Smooth muscle cell (in vitro differentiated cells): ENCODE measurements around the gene TECPR2. TPM values are rescaled to one million over a fixed set of nuclear protein-coding genes. Genes with fewer than 3 reads are reported as not detected.

Source experiments
- DNase-seq: peaks from one replicate; lab custom pipeline; 2025; ENCODE audit not compliant: unreplicated experiment; lab: John Stamatoyannopoulos, UW
- H2AFZ ChIP-seq: fragments of 200-600 bp; sonication (generic); 2 replicates; pipeline ENCODE4 v1.6.0; 2016; ENCODE audit warnings: antibody characterized with exemption, low read depth, mild to moderate bottlenecking
- H3F3A ChIP-seq: fragments of 200-600 bp; sonication (generic); 2 replicates; pipeline ENCODE4 v1.6.0; 2017; ENCODE audit warnings: antibody characterized with exemption, low read depth
- H3K27ac ChIP-seq: fragments of 200-600 bp; sonication (generic); 2 replicates; pipeline ENCODE4 v1.5.1; 2016; ENCODE audit warnings: low read depth, mild to moderate bottlenecking
- H3K27me3 ChIP-seq: fragments of 200-600 bp; sonication (generic); 2 replicates; pipeline ENCODE4 v1.6.1; 2016; ENCODE audit warnings: low read depth, mild to moderate bottlenecking
- H3K36me3 ChIP-seq: fragments of 200-600 bp; sonication (generic); 2 replicates; pipeline ENCODE4 v1.5.1; 2016; ENCODE audit warnings: low read depth
- H3K4me1 ChIP-seq: fragments of 200-600 bp; sonication (generic); 2 replicates; pipeline ENCODE4 v1.5.1; 2016; ENCODE audit warnings: low read depth
- H3K4me2 ChIP-seq: fragments of 200-600 bp; sonication (generic); 2 replicates; pipeline ENCODE4 v1.6.0; 2016; ENCODE audit warnings: mild to moderate bottlenecking
- H3K4me3 ChIP-seq: fragments of 200-600 bp; sonication (generic); 2 replicates; pipeline ENCODE4 v1.5.1; 2016; ENCODE audit warnings: mild to moderate bottlenecking
- H3K79me2 ChIP-seq: fragments of 200-600 bp; sonication (generic); 2 replicates; pipeline ENCODE4 v1.6.0; 2016; ENCODE audit warnings: low read depth, mild to moderate bottlenecking
- H3K9ac ChIP-seq: fragments of 200-600 bp; sonication (generic); 2 replicates; pipeline ENCODE4 v1.6.0; 2016; ENCODE audit warnings: low read depth
- H3K9me3 ChIP-seq: fragments of 200-600 bp; sonication (generic); replicated peaks from 2 replicates; pipeline ENCODE4 v1.5.1; 2016; ENCODE audit warnings: low read depth
- H4K20me1 ChIP-seq: fragments of 200-600 bp; sonication (generic); 2 replicates; pipeline ENCODE4 v1.6.0; 2016; ENCODE audit warnings: low read depth
- WGBS: methylation state at CpG from one replicate; pipeline ENCODE4 v1.1.7; 2016; ENCODE audit warnings: low lambda C conversion rate; 5-methylcytosine and 5-hydroxymethylcytosine counted together
- polyA plus RNA-seq: library from polyadenylated mRNA; unstranded; fragments of >200 nt; fragmentation: Nextera tagmentation; extraction: Ambion mirVana; gene quantifications from 2 replicates; pipeline ENCODE4 v1.2.1, GENCODE V29; 2016
- total RNA-seq: library from RNA; depleted of rRNA; stranded (reverse); fragments of >200 nt; gene quantifications from 2 replicates; pipeline ENCODE4 v1.2.3, GENCODE V29; 2014
- TF ChIP-seq, protein P1 (sequence below): fragments of 200-600 bp; sonication (generic); IDR thresholded peaks from 2 replicates; pipeline ENCODE4 v1.5.1; 2017; ENCODE audit warnings: borderline replicate concordance, mild to moderate bottlenecking, antibody characterized with exemption; ENCODE audit not compliant: insufficient read depth, poor library complexity, severe bottlenecking

TECPR2 gene
- total RNA-seq: 11.8 and 12.2 TPM in 2 replicates
- polyA plus RNA-seq: 8.5 and 11.0 TPM in 2 replicates

GRCh38 chr14:102362545-102363181 is at the start of gene TECPR2, which contains the start of gene CINP:
TECPR2 (plus strand) TSS chr14:102362941; CDS start chr14:102376722, 13,781 bp downstream.
CINP (minus strand) TSS chr14:102362890; CDS start chr14:102362851, 39 bp downstream.
- H3F3A ChIP-seq: no peaks in the 10 kb centered on the region
- no peaks in the 10 kb centered on the region for H3K36me3 ChIP-seq
- H4K20me1 ChIP-seq: peaks cover 9% of the 10 kb centered on the region
- H3K27me3 ChIP-seq: no peaks in the 10 kb centered on the region
- H3K4me2 ChIP-seq: peak within 1 kb of the TSS; percentile 96
- WGBS: under 1% methylated on average over 32 of the region's 58 CpGs
- peak within 1 kb of the TSS; percentile 84 for H3K27ac ChIP-seq
- TF ChIP-seq, protein P1, sequence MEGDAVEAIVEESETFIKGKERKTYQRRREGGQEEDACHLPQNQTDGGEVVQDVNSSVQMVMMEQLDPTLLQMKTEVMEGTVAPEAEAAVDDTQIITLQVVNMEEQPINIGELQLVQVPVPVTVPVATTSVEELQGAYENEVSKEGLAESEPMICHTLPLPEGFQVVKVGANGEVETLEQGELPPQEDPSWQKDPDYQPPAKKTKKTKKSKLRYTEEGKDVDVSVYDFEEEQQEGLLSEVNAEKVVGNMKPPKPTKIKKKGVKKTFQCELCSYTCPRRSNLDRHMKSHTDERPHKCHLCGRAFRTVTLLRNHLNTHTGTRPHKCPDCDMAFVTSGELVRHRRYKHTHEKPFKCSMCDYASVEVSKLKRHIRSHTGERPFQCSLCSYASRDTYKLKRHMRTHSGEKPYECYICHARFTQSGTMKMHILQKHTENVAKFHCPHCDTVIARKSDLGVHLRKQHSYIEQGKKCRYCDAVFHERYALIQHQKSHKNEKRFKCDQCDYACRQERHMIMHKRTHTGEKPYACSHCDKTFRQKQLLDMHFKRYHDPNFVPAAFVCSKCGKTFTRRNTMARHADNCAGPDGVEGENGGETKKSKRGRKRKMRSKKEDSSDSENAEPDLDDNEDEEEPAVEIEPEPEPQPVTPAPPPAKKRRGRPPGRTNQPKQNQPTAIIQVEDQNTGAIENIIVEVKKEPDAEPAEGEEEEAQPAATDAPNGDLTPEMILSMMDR: no peak
- peak within 1 kb of the TSS; percentile 84 for H3K4me3 ChIP-seq
- peaks cover 12% of the 10 kb centered on the region for H3K4me1 ChIP-seq
- peak within 1 kb of the TSS; percentile 91 for H3K9ac ChIP-seq
- peaks cover 50% of the 10 kb centered on the region for H3K79me2 ChIP-seq
- no peaks in the 10 kb centered on the region for H3K9me3 ChIP-seq
- peak within 1 kb of the TSS; percentile 91 for H2AFZ ChIP-seq
- DNase-seq: peak; percentile 92

- peak overlapping the region; percentile 57 for H3K4me3 ChIP-seq
- H4K20me1 ChIP-seq: no peaks in the 10 kb centered on the region
- peaks cover 13% of the 10 kb centered on the region for H3K4me1 ChIP-seq
- 12% methylated on average over 51 of the region's 52 CpGs for WGBS
- no peak overlapping the region for H3K27ac ChIP-seq
- H3K9ac ChIP-seq: no peak overlapping the region
- DNase-seq: peak; percentile 52
- H3K27me3 ChIP-seq: no peaks in the 10 kb centered on the region
- no peaks in the 10 kb centered on the region for H3K79me2 ChIP-seq
- TF ChIP-seq, protein P1: peak; percentile 98
- no peaks in the 10 kb centered on the region for H3K9me3 ChIP-seq
- H2AFZ ChIP-seq: peak overlapping the region; percentile 84
- H3K36me3 ChIP-seq: no peaks in the 10 kb centered on the region
- H3F3A ChIP-seq: peaks cover 7% of the 10 kb centered on the region
- H3K4me2 ChIP-seq: peak overlapping the region; percentile 90
These were observed 48.3 kb upstream of the TECPR2 start for GRCh38 chr14:102314242-102315011.

DNA sequence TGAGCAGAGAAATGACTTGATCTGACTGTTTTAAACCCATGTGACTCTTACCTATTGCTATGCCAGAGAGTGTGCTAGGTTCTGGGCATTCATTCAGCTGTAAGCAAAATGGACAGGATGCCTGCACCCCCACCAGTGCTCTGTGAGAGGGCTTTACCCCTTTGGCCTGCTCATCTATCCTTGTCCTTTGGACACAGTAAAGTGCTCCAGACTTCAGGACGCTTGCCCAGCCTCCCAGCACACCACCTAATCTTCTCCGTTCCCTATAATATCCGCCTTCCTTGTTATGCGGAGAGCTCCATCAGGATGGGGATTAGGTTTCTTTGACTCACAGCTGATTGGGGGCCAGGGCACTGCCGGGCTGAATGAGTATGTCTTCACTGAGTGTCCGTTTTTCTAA is 47.6 kb upstream of the TECPR2 start:
- Histone ChIP-seq H4K20me1 (no peaks in the 10 kb centered on the region), H3K27ac (peak overlapping the region; percentile 77), H3F3A (peaks cover 7% of the 10 kb centered on the region), H3K4me1 (peaks cover 13% of the 10 kb centered on the region), H3K9me3 (no peaks in the 10 kb centered on the region), H3K79me2 (no peaks in the 10 kb centered on the region), H3K4me3 (no peak overlapping the region), H2AFZ (no peak overlapping the region), H3K36me3 (no peaks in the 10 kb centered on the region), H3K27me3 (no peaks in the 10 kb centered on the region), H3K9ac (no peak overlapping the region), H3K4me2 (no peak overlapping the region)
- DNase-seq: no peak
- 47% methylated on average over 6 of the region's 6 CpGs for WGBS
- TF ChIP-seq, protein P1: no peak
